Measurements from ENCODE around the gene DCLRE1A.
"Not testable (repeated sequence)": the region's sequence is repeated elsewhere in the genome, so short reads cannot be mapped to it uniquely, and the experiment has no call there.

DNA sequence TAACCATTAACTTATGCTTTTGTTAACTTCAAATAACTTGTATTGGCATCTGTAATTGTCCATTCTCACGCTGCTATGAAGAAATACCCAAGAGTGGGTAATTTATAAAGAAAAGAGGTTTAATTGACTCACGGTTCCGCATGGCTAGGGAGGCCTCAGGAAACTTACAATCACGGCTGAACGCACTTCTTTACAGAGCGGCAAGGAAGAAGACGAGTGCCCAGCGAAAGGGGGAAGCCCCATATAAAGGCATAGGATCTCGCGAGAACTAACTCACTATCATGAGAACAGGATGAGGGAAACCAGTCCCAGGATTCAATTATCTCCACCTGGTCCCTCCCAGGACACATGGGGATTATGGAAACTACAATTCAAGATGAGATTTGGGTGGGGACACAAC lies 25.3 kb downstream of the DCLRE1A start:
- not testable (repeated sequence) for TF ChIP-seq EZH2 (IDR thresholded peaks at IDR 0.05; ENCODE audit: insufficient read depth, poor library complexity, severe bottlenecking); EZH2phosphoT487 (IDR thresholded peaks at IDR 0.05; ENCODE audit: insufficient read depth, low read depth)

Measured in GM23248 (cell line).